Neural progenitor cell (in vitro differentiated cells): ENCODE data around the gene SMPX. TPM values are rescaled to one million over a fixed set of nuclear protein-coding genes. Genes with fewer than 3 reads are reported as not detected.

Experiments used
- DNase-seq: peaks from one replicate; pipeline ENCODE4 v3.0.0-alpha.2; 2016; ENCODE audit warnings: low spot score
- H2AFZ ChIP-seq: fragments of 200-600 bp; sonication (generic); replicated peaks from 2 replicates; pipeline ENCODE4 v1.6.1; 2016; ENCODE audit warnings: antibody characterized with exemption
- H3F3A ChIP-seq: fragments of 200-600 bp; sonication (generic); 2 replicates; pipeline ENCODE4 v1.6.1; 2016; ENCODE audit warnings: antibody characterized with exemption, low read depth
- H3K27ac ChIP-seq: fragments of 200-600 bp; sonication (generic); 2 replicates; pipeline ENCODE4 v1.5.1; 2016; ENCODE audit warnings: mild to moderate bottlenecking
- H3K27me3 ChIP-seq: fragments of 200-600 bp; sonication (generic); 2 replicates; pipeline ENCODE4 v1.6.1; 2016; ENCODE audit warnings: mild to moderate bottlenecking, moderate library complexity
- H3K36me3 ChIP-seq: fragments of 200-600 bp; sonication (generic); 2 replicates; pipeline ENCODE4 v1.5.1; 2016
- H3K4me1 ChIP-seq: fragments of 200-600 bp; sonication (generic); 2 replicates; pipeline ENCODE4 v1.6.1; 2016; ENCODE audit warnings: mixed run types
- H3K4me2 ChIP-seq: fragments of 200-600 bp; sonication (generic); 2 replicates; pipeline ENCODE4 v1.6.1; 2016
- H3K4me3 ChIP-seq: fragments of 200-600 bp; sonication (generic); 2 replicates; pipeline ENCODE4 v1.5.1; 2016
- H3K79me2 ChIP-seq: fragments of 200-600 bp; sonication (generic); 2 replicates; pipeline ENCODE4 v1.6.1; 2016; ENCODE audit warnings: low read depth
- H3K9ac ChIP-seq: fragments of 200-600 bp; sonication (generic); 2 replicates; pipeline ENCODE4 v1.6.1; 2016
- H3K9me3 ChIP-seq: fragments of 200-600 bp; sonication (generic); 2 replicates; pipeline ENCODE4 v1.5.1; 2016; ENCODE audit warnings: low read depth
- H4K20me1 ChIP-seq: fragments of 200-600 bp; sonication (generic); 2 replicates; pipeline ENCODE4 v1.6.1; 2016; ENCODE audit warnings: low read depth
- H3K27ac Mint-ChIP-seq: 3 replicates; pipeline ENCODE4 v1.8.0; 2021; ENCODE audit warnings: mixed read lengths
- H3K27me3 Mint-ChIP-seq: 2 replicates; pipeline ENCODE4 v1.8.0; 2022; ENCODE audit warnings: low read depth, mild to moderate bottlenecking, inconsistent platforms, moderate library complexity, mixed read lengths; ENCODE audit not compliant: insufficient read depth
- H3K36me3 Mint-ChIP-seq: 3 replicates; pipeline ENCODE4 v1.8.0; 2021; ENCODE audit warnings: mixed read lengths
- H3K4me1 Mint-ChIP-seq: 3 replicates; pipeline ENCODE4 v1.8.0; 2021; ENCODE audit warnings: mixed read lengths
- H3K4me3 Mint-ChIP-seq: 3 replicates; pipeline ENCODE4 v1.8.0; 2021; ENCODE audit warnings: mild to moderate bottlenecking, moderate library complexity, mixed read lengths
- H3K9me3 Mint-ChIP-seq: 3 replicates; pipeline ENCODE4 v1.8.0; 2020; ENCODE audit warnings: mixed read lengths
- CTCF ChIP-seq: fragments of 200-600 bp; sonication (generic); IDR thresholded peaks from 2 replicates; pipeline ENCODE4 v1.5.1; 2017; ENCODE audit warnings: antibody characterized with exemption, mild to moderate bottlenecking
- EZH2 ChIP-seq: fragments of 200-600 bp; sonication (generic); IDR thresholded peaks from 2 replicates; pipeline ENCODE4 v1.6.1; 2017; ENCODE audit warnings: antibody characterized with exemption, mild to moderate bottlenecking, moderate library complexity
- EZH2phosphoT487 ChIP-seq: fragments of 200-600 bp; sonication (generic); IDR thresholded peaks from 2 replicates; pipeline ENCODE4 v1.6.1; 2017; ENCODE audit warnings: antibody characterized with exemption
- total RNA-seq: library from RNA; depleted of rRNA; stranded (reverse); fragments of >200 nt; gene quantifications from 2 replicates; pipeline ENCODE4 v1.2.3, GENCODE V29; 2015; ENCODE audit warnings: low replicate concordance

SMPX gene
- total RNA-seq, 1 donor from 2014 or later: not detected

GRCh38 chrX:21741364-21741763, 16.6 kb downstream of the SMPX start:
- Histone ChIP-seq H4K20me1 (no peaks in the 10 kb centered on the region), H3K36me3 (no peaks in the 10 kb centered on the region), H3K9me3 (no peaks in the 10 kb centered on the region), H3K4me1 (peaks cover 4% of the 10 kb centered on the region), H3F3A (no peaks in the 10 kb centered on the region), H3K79me2 (no peaks in the 10 kb centered on the region), H3K9ac (no peak overlapping the region), H3K27me3 (no peaks in the 10 kb centered on the region), H3K27ac (no peak overlapping the region), H2AFZ (no peak overlapping the region), H3K4me2 (no peak overlapping the region), H3K4me3 (no peak overlapping the region)
- H3K4me1 Mint-ChIP-seq: peaks cover 64% of the 10 kb centered on the region
- DNase-seq: no peak
- peaks cover 7% of the 10 kb centered on the region for H3K27me3 Mint-ChIP-seq
- H3K4me3 Mint-ChIP-seq: no peak overlapping the region
- no peak overlapping the region for H3K27ac Mint-ChIP-seq
- TF ChIP-seq EZH2 (no peak), EZH2phosphoT487 (no peak), CTCF (no peak)
- H3K36me3 Mint-ChIP-seq: no peaks in the 10 kb centered on the region
- H3K9me3 Mint-ChIP-seq: peaks cover 3% of the 10 kb centered on the region

- TF ChIP-seq EZH2phosphoT487 (no peak), CTCF (no peak), EZH2 (no peak)
- Histone ChIP-seq H3F3A (no peaks in the 10 kb centered on the region), H3K4me3 (no peak overlapping the region), H3K79me2 (no peaks in the 10 kb centered on the region), H3K4me2 (no peak overlapping the region), H3K27ac (no peak overlapping the region), H3K9ac (no peak overlapping the region), H3K4me1 (peaks cover 4% of the 10 kb centered on the region), H2AFZ (no peak overlapping the region), H4K20me1 (no peaks in the 10 kb centered on the region), H3K9me3 (no peaks in the 10 kb centered on the region), H3K36me3 (no peaks in the 10 kb centered on the region), H3K27me3 (no peaks in the 10 kb centered on the region)
- Mint-ChIP-seq H3K4me3 (no peak overlapping the region), H3K36me3 (no peaks in the 10 kb centered on the region), H3K27me3 (peaks cover 10% of the 10 kb centered on the region), H3K9me3 (peaks cover 3% of the 10 kb centered on the region), H3K27ac (no peak overlapping the region), H3K4me1 (peaks cover 57% of the 10 kb centered on the region)
- peak; percentile 2 for DNase-seq
Observed at GRCh38 chrX:21740329-21741274, 17.3 kb downstream of the SMPX start.

- H3K36me3 ChIP-seq: no peaks in the 10 kb centered on the region
- H3K4me3 Mint-ChIP-seq: peak overlapping the region; percentile 68
- no peak for DNase-seq
- H3K27me3 Mint-ChIP-seq: peaks cover 5% of the 10 kb centered on the region
- H3K4me1 Mint-ChIP-seq: peaks cover 57% of the 10 kb centered on the region
- H3K4me3 ChIP-seq: no peak overlapping the region
- peaks cover 4% of the 10 kb centered on the region for H3K4me1 ChIP-seq
- peaks cover 3% of the 10 kb centered on the region for H3K9me3 Mint-ChIP-seq
- no peaks in the 10 kb centered on the region for H4K20me1 ChIP-seq
- H3K79me2 ChIP-seq: no peaks in the 10 kb centered on the region
- no peak overlapping the region for H2AFZ ChIP-seq
- no peaks in the 10 kb centered on the region for H3K27me3 ChIP-seq
- H3K9me3 ChIP-seq: no peaks in the 10 kb centered on the region
- H3K36me3 Mint-ChIP-seq: no peaks in the 10 kb centered on the region
- no peak for TF ChIP-seq EZH2
- TF ChIP-seq CTCF: no peak
- TF ChIP-seq EZH2phosphoT487: no peak
- no peak overlapping the region for H3K27ac ChIP-seq
- no peak overlapping the region for H3K9ac ChIP-seq
- no peaks in the 10 kb centered on the region for H3F3A ChIP-seq
- H3K27ac Mint-ChIP-seq: no peak overlapping the region
- peak overlapping the region; percentile 12 for H3K4me2 ChIP-seq
Observed at GRCh38 chrX:21738950-21739287, 19.0 kb downstream of the SMPX start.
